Hematopoietic multipotent progenitor cell treated with erythropoietin and hydrocortisone succinate and interleukin-3 and kit ligand, for 4 days (in vitro differentiated cells): ENCODE measurements around the gene U2AF1.
"Not testable (repeated sequence)": the region's sequence is repeated elsewhere in the genome, so short reads cannot be mapped to it uniquely, and the experiment has no call there.

ENCODE experiments used
- DNase-seq: peaks from one replicate; pipeline ENCODE4 v3.0.0-alpha.2; 2015

Gene U2AF1

GRCh38 chr21:43106965-43107793, at the start of gene U2AF1:
TSS of gene U2AF1 (minus strand) at chr21:43107570. CDS start at chr21:43107494, 76 bp downstream.
- DNase-seq: peak; percentile 17

- DNase-seq: not testable (repeated sequence)
Observed at GRCh38 chr21:43153601-43154000, 46.2 kb upstream of the U2AF1 start.

DNA sequence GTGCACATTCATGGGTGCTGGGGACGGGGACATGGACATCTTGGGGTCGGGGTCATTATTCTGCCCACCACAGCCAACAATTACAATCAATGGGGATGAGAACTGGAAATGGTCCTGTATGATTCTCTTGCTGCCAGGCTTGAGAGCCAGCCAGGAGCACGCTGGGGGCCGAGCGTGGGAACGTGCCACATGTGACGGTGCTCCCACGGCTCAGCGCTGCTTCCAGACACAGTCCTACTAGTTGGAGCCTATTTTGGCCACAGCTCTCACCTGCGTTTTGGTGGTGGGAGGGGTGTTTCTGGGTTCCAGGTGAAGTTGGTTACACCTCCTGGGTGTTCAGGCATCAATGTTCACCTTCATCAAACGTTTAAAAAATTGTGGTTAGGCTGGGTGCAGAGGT, 42.0 kb upstream of the U2AF1 start:
- not testable (repeated sequence) for DNase-seq

GRCh38 chr21:43147999-43148398, 40.6 kb upstream of the U2AF1 start:
- not testable (repeated sequence) for DNase-seq

GRCh38 chr21:43146637-43147036, 39.3 kb upstream of the U2AF1 start:
- not testable (repeated sequence) for DNase-seq

- not testable (repeated sequence) for DNase-seq
Observed at GRCh38 chr21:43141407-43141806, 34.0 kb upstream of the U2AF1 start.

GRCh38 chr21:43138944-43139343, 31.6 kb upstream of the U2AF1 start:
- DNase-seq: not testable (repeated sequence)

DNA sequence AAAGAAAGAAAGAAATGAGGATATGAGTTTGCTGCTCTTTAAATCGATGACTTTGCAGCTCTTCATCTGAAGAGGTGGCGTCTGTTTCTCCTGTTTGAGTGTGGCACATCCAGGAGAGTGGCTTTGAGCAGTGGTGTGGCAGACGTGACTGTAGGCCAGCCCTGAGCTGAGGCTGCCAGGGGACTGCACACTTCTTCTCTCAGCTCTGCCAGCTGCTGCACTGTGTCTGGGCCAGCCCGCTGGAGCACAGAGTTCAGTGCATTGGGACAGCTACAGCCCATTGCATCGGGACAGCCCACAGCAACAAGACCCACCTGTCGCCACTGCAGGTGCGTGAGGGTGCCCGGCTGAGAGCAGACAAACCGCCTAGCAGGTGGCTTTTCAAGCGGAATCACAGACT, 27.1 kb upstream of the U2AF1 start:
- DNase-seq: not testable (repeated sequence)

GRCh38 chr21:43130094-43130493, 22.7 kb upstream of the U2AF1 start:
- not testable (repeated sequence) for DNase-seq

GRCh38 chr21:43115956-43116355, 8.6 kb upstream of the U2AF1 start:
- not testable (repeated sequence) for DNase-seq

GRCh38 chr21:43114483-43114882, 7.1 kb upstream of the U2AF1 start:
- DNase-seq: not testable (repeated sequence)

DNA sequence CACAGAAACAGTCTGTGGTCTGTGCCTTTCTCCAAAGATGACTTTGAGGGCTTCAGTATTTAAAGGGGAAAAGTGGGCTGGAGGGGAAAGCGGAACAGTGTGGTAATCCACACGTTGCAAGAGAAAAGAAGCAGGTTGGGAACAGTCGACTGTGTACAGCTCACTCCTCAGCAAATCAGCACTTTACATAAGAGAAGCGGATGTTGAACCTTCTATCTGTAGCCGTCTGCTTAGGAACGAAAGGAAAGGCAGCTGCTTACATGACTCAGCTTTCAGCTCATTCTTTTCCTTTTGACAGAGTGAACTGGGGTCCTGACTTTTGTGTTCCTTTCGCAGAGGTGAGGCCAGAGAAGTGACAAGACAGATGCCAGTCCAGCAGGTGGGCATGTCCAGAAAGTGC, 1.6 kb upstream of the U2AF1 start:
- DNase-seq: not testable (repeated sequence)

DNA sequence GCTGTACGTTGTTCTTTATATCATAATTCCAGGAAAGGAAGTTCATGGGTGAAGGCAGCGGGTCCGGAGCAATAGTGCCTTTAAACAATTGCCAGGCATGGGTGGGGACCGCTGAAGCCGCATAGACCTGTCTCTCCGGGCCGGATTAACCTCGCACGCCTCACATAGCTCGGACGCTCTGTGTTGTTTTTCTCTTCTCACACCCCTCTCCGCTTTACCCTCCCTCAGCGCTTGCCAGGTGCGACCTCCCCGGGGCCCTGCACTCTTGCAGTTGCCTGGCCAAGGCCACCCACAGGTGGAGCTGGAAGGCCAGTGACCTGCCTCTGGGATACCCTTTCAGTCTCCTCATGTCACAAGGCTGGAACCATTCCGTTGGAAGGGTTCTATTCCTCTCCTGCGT, 807 bp upstream of the U2AF1 start:
- not testable (repeated sequence) for DNase-seq

GRCh38 chr21:43107794-43108137, 396 bp upstream of the U2AF1 start:
- DNase-seq: not testable (repeated sequence)

GRCh38 chr21:43104642-43105041, 2.7 kb downstream of the U2AF1 start:
- not testable (repeated sequence) for DNase-seq

DNA sequence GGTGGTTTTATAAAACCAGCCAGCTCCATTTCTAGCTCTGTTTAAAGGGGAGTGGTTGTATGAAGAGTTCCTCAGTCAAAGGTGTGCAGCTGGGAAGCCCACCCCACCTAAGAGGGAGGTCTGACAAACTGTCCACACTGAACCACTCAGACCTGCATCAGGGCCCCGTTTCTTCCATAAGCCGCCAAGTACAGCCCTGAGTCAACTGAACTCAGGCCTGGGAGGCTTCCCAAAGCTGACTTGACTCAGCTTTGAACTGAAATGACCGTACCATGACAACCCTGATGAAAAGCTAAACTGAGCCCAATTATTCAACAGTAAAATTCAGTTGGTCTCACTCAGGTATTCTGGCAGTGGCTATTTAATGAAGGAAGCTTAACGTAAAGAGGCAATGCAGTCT, 5.1 kb downstream of the U2AF1 start:
- not testable (repeated sequence) for DNase-seq

- DNase-seq: not testable (repeated sequence)
Observed at GRCh38 chr21:43101676-43102075, 5.7 kb downstream of the U2AF1 start.

DNA sequence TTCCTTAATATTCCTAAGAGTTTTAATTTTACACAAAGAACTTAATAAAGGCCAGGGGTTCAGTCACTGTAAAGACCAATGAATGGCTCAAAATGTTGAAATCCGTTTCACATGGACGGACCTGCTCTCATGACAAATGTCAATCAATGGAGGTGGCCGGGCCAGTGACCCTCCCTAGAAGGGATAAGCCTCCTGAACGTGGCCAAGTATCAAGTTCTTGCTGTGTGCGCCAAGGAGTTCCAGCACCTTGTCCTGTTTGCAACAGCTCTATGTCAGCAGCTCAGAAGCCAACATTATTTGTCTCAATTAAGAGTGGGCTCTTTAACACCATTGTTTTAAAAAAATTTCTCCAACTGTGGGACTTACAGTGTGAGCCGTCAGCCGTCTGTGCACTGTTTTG, 6.4 kb downstream of the U2AF1 start:
- DNase-seq: not testable (repeated sequence)

DNA sequence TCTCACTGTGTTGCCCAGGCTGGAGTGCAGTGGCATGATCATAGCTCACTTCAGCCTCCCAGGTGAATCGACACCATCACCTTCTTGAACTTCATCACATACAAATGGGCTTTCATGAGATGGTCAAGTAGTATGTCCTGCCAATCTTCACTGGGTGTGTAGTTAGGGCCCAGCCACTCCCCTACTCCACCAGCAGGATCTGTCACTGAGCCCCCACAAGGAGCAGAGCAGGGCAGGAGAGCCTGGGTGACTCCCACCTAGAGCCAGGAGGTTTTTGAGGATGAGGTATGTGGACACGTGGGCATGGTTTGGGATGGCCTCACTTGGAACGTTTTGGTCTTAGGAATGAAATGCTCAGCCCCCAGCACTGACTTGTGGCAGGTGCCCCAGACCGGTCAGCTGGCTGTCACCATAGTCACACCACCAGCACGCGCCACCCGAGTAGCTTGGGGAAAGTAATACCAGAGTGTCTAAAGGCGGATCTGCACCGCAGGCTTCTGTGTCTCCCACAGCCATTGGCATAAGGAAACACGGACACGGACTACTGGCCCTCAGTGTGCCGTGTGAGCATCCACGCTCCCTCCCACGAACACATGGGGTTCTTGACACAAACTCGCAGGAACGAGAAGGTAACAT, 15.3 kb downstream of the U2AF1 start:
- DNase-seq: not testable (repeated sequence)

DNA sequence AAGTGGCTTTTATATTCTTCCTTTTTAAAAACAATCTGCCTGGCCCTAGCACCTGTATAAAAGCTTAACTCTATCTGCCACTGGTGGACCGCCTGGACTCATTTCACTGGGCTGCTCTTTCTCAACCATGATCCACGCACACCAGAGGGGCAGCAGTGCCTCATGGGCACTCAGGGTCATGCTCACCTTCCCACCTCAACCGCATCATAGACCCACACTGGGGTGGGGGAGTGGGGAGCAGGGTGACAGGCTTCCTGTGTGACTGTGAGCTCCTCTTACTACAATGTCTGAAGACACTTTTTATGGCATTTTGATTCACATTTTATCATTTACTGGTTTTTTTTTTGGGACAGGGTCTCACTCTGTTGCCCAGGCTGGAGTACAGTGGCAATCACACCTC, 16.4 kb downstream of the U2AF1 start:
- not testable (repeated sequence) for DNase-seq

DNA sequence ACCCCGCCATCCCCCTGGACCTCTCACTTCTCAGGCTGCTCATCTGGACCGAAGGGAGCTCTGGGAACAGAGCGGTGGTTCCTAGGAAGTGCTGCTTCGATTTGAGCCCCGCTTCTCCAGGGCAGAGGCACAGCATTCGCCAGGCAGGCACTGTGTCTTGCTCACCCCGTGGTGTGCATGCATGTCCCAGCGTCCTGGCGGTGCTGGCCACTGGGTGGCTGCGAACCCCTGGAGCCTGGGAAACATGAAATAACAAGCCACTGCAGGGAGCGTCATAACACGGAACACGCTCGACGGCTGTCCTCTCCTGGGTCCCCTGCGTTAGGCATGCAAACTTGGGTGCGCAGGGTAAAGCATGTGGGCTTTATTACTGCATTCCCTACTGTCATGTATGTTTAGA, 17.9 kb downstream of the U2AF1 start:
- DNase-seq: not testable (repeated sequence)

DNA sequence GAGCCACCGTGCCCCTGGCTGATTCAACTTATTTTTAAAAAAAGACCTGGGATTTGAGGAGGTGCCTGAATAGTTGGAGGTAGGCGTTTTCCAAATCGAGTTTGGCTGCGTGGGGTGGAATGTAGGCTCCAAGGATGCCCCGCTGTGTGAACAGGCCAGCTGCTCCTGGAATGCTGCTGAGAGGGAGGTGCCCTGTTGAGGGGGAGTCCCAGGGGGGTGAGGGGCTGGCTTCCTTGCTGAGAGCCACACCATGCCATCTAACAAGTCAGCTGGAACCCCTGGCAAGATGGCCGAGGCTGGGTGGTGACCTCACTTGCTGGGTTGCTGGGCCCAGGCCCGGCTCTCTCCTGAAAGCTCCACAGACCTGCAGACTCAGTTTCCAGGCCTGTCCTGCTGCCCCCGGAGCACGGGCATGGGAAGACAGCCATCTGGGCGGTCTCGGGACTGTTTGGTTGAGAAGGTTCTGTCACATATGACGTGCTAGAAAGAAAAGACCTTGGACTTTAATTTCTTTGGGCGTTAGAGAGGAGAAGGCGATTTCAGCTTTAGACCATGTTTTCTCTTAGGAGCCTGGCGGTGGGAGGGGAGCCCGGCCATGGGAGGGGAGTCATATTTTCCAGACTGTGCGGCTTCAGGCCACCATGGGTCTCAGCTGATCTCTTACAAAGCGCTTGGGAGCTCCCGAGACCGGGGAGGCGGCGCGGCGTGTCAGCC, 24.6 kb downstream of the U2AF1 start:
- not testable (repeated sequence) for DNase-seq

DNA sequence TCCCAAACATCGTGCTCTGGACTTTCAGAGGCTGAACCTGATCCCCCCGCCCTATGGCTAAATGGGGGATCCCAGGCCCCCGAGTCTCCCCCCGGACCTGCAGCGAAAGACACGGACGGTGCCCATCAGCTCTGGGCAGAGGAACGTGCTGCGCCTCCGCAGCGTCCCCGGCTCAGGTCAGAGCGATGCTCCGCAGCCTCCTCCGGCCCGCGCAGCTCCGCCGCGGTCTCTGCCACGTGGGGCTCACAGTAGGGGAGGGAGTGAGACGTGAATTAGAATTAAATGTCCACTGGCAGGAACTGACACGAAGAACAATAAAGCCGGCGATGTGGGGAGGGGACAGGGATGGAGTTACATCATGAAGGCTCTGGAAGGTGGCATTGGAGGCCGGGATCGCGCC, 30.7 kb downstream of the U2AF1 start:
- DNase-seq: not testable (repeated sequence)
